HepG2 (cell line): ENCODE results near the gene TUBA4B. TPM values are rescaled to one million over a fixed set of nuclear protein-coding genes. Genes with fewer than 3 reads are reported as not detected.

Experiments used
- ATAC-seq: fragments of 200-7000 bp; cut with Tn5 transposase; 3 replicates; pipeline ENCODE4 v1.9.1; 2020; ENCODE audit warnings: mild to moderate bottlenecking, moderate library complexity
- BruUV-seq: library from RNA; stranded (reverse); fragments of 400-500 nt; replicated peaks from 2 replicates; lab custom pipeline; 2021; lab: Mats Ljungman, UMichigan
- CTCF ChIA-PET: fragments of 300-600 bp; formaldehyde crosslinking; extraction: SDS; loops from one replicate; lab custom pipeline; 2021; ENCODE audit warnings: low total read pairs, inconsistent platforms, low intra/inter-chr PET ratio; lab: Yijun Ruan, JAX
- POLR2A ChIA-PET: fragments of 350-600 bp; sonication (Branson Sonifier 250); formaldehyde crosslinking; loops from one replicate; lab custom pipeline; 2020; ENCODE audit warnings: antibody characterized with exemption, inconsistent platforms; lab: Yijun Ruan, JAX
- DNase-seq: peaks from one replicate; pipeline ENCODE4 v3.0.0-alpha.2; 2015; ENCODE audit warnings: low spot score
- FAIRE-seq: peaks from 3 replicates; lab custom pipeline; 2011; peaks lifted over from hg19 to GRCh38; lab: Jason Lieb, UNC
- H2AFZ ChIP-seq: one replicate; pipeline ENCODE4 v1.6.1; 2011; ENCODE audit warnings: low read length, inconsistent platforms
- H3K27ac ChIP-seq: fragments of 300-600 bp; 3 replicates; pipeline ENCODE4 v1.8.0; 2011; ENCODE audit warnings: mixed run types, mild to moderate bottlenecking, mixed read lengths, low read length, inconsistent platforms; ENCODE audit not compliant: insufficient read depth; ENCODE audit errors: extremely low read length
- H3K27me3 ChIP-seq, 2 experiments: fragments of 200-600 bp in 1 of 2; 2 replicates in 1 of 2; 3 replicates in 1 of 2; pipeline versions ENCODE4 v1.6.0 to v1.8.0; 2011; ENCODE audit warnings: low read length in 2 of 2, mild to moderate bottlenecking in 2 of 2, moderate library complexity in 2 of 2, inconsistent platforms in 1 of 2; ENCODE audit not compliant: insufficient read depth in 2 of 2, control insufficient read depth in 1 of 2
- H3K36me3 ChIP-seq, 2 experiments: fragments of 200-600 bp in 1 of 2; replicated peaks in 1 of 2; 2 replicates in 1 of 2; 3 replicates in 1 of 2; pipeline versions ENCODE4 v1.5.1 to v1.8.0; 2011; ENCODE audit warnings: low read length in 2 of 2, inconsistent platforms in 1 of 2; ENCODE audit not compliant: insufficient read depth in 2 of 2, control insufficient read depth in 1 of 2
- H3K4me1 ChIP-seq: 2 replicates; pipeline ENCODE4 v1.5.1; 2012; ENCODE audit warnings: low read length, inconsistent platforms; ENCODE audit not compliant: insufficient read depth
- H3K4me2 ChIP-seq: 2 replicates; pipeline ENCODE4 v1.6.0; 2011; ENCODE audit warnings: low read depth, low read length, inconsistent platforms
- H3K4me3 ChIP-seq, 3 experiments: fragments of 200-600 bp in 1 of 3; sonication (generic), shearing (Covaris generic) in 1 of 3; replicated peaks in 1 of 3; 2 replicates each; pipeline ENCODE4 v1.5.1; 2011 to 2016; ENCODE audit warnings: low read length in 3 of 3, inconsistent platforms in 2 of 3, low read depth in 2 of 3, mild to moderate bottlenecking in 2 of 3, control low read depth in 1 of 3, mixed read lengths in 1 of 3; ENCODE audit not compliant: insufficient read depth in 1 of 3
- H3K79me2 ChIP-seq: one replicate; pipeline ENCODE4 v1.6.1; 2011; ENCODE audit warnings: low read length, inconsistent platforms; ENCODE audit not compliant: insufficient read depth
- H3K9ac ChIP-seq: 2 replicates; pipeline ENCODE4 v1.6.0; 2011; ENCODE audit warnings: mild to moderate bottlenecking, low read depth, low read length, inconsistent platforms; ENCODE audit not compliant: insufficient read depth
- H3K9me3 ChIP-seq: 2 replicates; pipeline ENCODE4 v1.5.1; 2012; ENCODE audit warnings: mild to moderate bottlenecking, low read length
- H4K20me1 ChIP-seq: 2 replicates; pipeline ENCODE4 v1.6.0; 2011; ENCODE audit warnings: inconsistent platforms, mild to moderate bottlenecking, low read length, moderate library complexity; ENCODE audit not compliant: insufficient read depth
- ATAD3A ChIP-seq: sonication (generic); formaldehyde crosslinking; IDR thresholded peaks from 2 replicates; pipeline ENCODE4 v1.4.0; 2020; ENCODE audit warnings: missing genetic modification reagents
- SRSF1 ChIP-seq: fragments of 200-400 bp; formaldehyde crosslinking; optimal IDR thresholded peaks from 2 replicates; pipeline ENCODE3; 2017; ENCODE audit warnings: mild to moderate bottlenecking, low read depth, low read length, moderate library complexity
- TFAP4 ChIP-seq: sonication (generic); IDR thresholded peaks from 2 replicates; pipeline ENCODE4 v1.6.1; 2016; ENCODE audit warnings: low read depth, borderline replicate concordance
- UBTF ChIP-seq: sonication (generic); formaldehyde crosslinking; IDR thresholded peaks from 2 replicates; pipeline ENCODE4 v1.4.0; 2020; ENCODE audit warnings: mild to moderate bottlenecking, missing genetic modification reagents
- ZNF333 ChIP-seq: sonication (generic); formaldehyde crosslinking; IDR thresholded peaks from 2 replicates; pipeline ENCODE4 v1.4.0; 2020; ENCODE audit warnings: mild to moderate bottlenecking, missing genetic modification reagents, borderline replicate concordance
- ZNF33A ChIP-seq: sonication (generic); formaldehyde crosslinking; IDR thresholded peaks from 2 replicates; pipeline ENCODE4 v1.5.1; 2020; ENCODE audit warnings: missing genetic modification reagents, mild to moderate bottlenecking, moderate library complexity, borderline replicate concordance
- ZNF678 ChIP-seq: sonication (generic); formaldehyde crosslinking; IDR thresholded peaks from 2 replicates; pipeline ENCODE4 v1.4.0; 2020; ENCODE audit warnings: mild to moderate bottlenecking, missing genetic modification reagents
- ZNF746 ChIP-seq: sonication (generic); formaldehyde crosslinking; IDR thresholded peaks from 2 replicates; pipeline ENCODE4 v1.8.0; 2022; ENCODE audit warnings: mild to moderate bottlenecking, missing genetic modification reagents
- ZNF766 ChIP-seq: sonication (generic); formaldehyde crosslinking; IDR thresholded peaks from 2 replicates; pipeline ENCODE4 v1.5.0; 2020; ENCODE audit warnings: missing genetic modification reagents, borderline replicate concordance
- WGBS: methylation state at CpG from one replicate; pipeline ENCODE4 v1.1.6; 2017; ENCODE audit warnings: low lambda C conversion rate; 5-methylcytosine and 5-hydroxymethylcytosine counted together
- in situ Hi-C: cut with HindIII; loops from 2 replicates; pipeline ENCODE4 v1.10.0; 2017; ENCODE audit warnings: low pct_unique_long_range_greater_than_20kb; ENCODE audit not compliant: extremely low pct_ligation_motif_present
- intact Hi-C: fragments of 100-400 bp; cut with micrococcal nuclease; formaldehyde crosslinking; loops from one replicate; pipeline ENCODE4 v1.10.0; 2022; ENCODE audit not compliant: unreplicated experiment
- polyA plus RNA-seq, 8 experiments: library from polyadenylated mRNA; depleted of rRNA in 3 of 8; stranded (reverse) in 7 of 8; unstranded in 1 of 8; fragments of >200 nt; fragmentation: Illumina TruSeq in 4 of 8; extraction: Trizol in 4 of 8; gene quantifications; 2 replicates each; pipeline versions ENCODE4 v1.2.1 to v1.2.3, GENCODE V29; 2011 to 2016; ENCODE audit warnings: low read depth in 4 of 8, missing spikeins in 1 of 8, mixed read lengths in 1 of 8; ENCODE audit not compliant: insufficient read depth in 1 of 8
- total RNA-seq, 5 experiments: library from RNA; depleted of rRNA; stranded (reverse); fragments of >200 nt; fragmentation: Illumina TruSeq; extraction: Trizol; gene quantifications; 2 replicates each; pipeline ENCODE4 v1.2.3, GENCODE V29; 2016; ENCODE audit warnings: low read depth in 1 of 5
- TF ChIP-seq, protein P1 (sequence below), 2 experiments: sonication (generic) in 1 of 2; formaldehyde crosslinking in 1 of 2; IDR thresholded peaks; 2 replicates each; pipeline versions ENCODE4 v1.4.0 to v1.6.1; 2016 to 2020; ENCODE audit warnings: borderline replicate concordance in 1 of 2, low read depth in 1 of 2, mild to moderate bottlenecking in 1 of 2, missing genetic modification reagents in 1 of 2

TUBA4B gene
- total and polyA plus RNA-seq, 2 of the 13 experiments (the other 11 are each of a cell fraction or from before 2014, with no cell fraction given): 0.18 to 0.22 TPM

GRCh38 chr2:219228041-219228910 lies 24.8 kb upstream of the TUBA4B start (continued):
- TF ChIP-seq ZNF746: 0 out of 2 replicates have a peak, but pooled peaks have one; percentile 24

GRCh38 chr2:219228911-219229304 lies 24.1 kb upstream of the TUBA4B start:
- Histone ChIP-seq H3K4me3 (peak overlapping the region; percentile 91 to 93 (median 93)), H3K4me1 (peaks cover 39% of the 10 kb centered on the region), H3K9ac (peak overlapping the region; percentile 91), H4K20me1 (no peaks in the 10 kb centered on the region), H3K36me3 (peaks cover 32 to 55% of the 10 kb centered on the region in 2 experiments), H3K27me3 (no peaks in the 10 kb centered on the region; a peak in 1 of 5 replicates), H3K4me2 (peak overlapping the region; percentile 91), H3K27ac (peak overlapping the region; percentile 81), H3K79me2 (peaks cover 51% of the 10 kb centered on the region), H2AFZ (no peak overlapping the region), H3K9me3 (no peaks in the 10 kb centered on the region)
- DNase-seq (no peak), FAIRE-seq (no peak), ATAC-seq (peak; percentile 68)
- intact Hi-C loops (loop anchor here (1.0 kb wide), 5 partner anchors 11 to 66 kb away; partner anchors contain the start of genes ABCB6, GLB1L, STK16 and ZFAND2B), in situ Hi-C loops (no loop called here)
- BruUV-seq: no TSS peak
- CTCF ChIA-PET: interaction anchor here (1.2 to 2.3 kb wide), 2 partner anchors 66 to 70 kb away, joined by 3 to 15 read pairs; no protein-coding TSS in a partner anchor
- POLR2A ChIA-PET: interaction anchor here (1.0 to 6.6 kb wide), 17 partner anchors 10 to 159 kb away, joined by 3 to 80 read pairs (median 7); partner anchors contain the start of genes ABCB6, CNPPD1, DNAJB2 and DNPEP
- WGBS: 1% methylated on average over 12 of the region's 19 CpGs
- TF ChIP-seq ZNF678 (peak; percentile 67; the same call in 1 of the 2 replicates), ZNF766 (CRISPR knock-in tag) (no peak), ATAD3A (CRISPR knock-in tag) (peak; percentile 72; the same call in 1 of the 2 replicates), SRSF1 (no peak), ZNF33A (no peak), ZNF333 (CRISPR knock-in tag) (0 out of 2 replicates have a peak, but pooled peaks have one; percentile 17), TFAP4 (peak; percentile 63; the same call in 1 of the 2 replicates), UBTF (CRISPR knock-in tag) (peak; percentile 11; the same call in 1 of the 2 replicates)
- TF ChIP-seq, protein P1, sequence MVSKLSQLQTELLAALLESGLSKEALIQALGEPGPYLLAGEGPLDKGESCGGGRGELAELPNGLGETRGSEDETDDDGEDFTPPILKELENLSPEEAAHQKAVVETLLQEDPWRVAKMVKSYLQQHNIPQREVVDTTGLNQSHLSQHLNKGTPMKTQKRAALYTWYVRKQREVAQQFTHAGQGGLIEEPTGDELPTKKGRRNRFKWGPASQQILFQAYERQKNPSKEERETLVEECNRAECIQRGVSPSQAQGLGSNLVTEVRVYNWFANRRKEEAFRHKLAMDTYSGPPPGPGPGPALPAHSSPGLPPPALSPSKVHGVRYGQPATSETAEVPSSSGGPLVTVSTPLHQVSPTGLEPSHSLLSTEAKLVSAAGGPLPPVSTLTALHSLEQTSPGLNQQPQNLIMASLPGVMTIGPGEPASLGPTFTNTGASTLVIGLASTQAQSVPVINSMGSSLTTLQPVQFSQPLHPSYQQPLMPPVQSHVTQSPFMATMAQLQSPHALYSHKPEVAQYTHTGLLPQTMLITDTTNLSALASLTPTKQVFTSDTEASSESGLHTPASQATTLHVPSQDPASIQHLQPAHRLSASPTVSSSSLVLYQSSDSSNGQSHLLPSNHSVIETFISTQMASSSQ (IDR thresholded peaks at IDR 0.05; ENCODE audit: low read depth): no peak
- TF ChIP-seq, protein P1 (CRISPR knock-in tag; IDR thresholded peaks at IDR 0.05; ENCODE audit: borderline replicate concordance): peak; percentile 14; the same call in 1 of the 2 replicates
